Endothelial cell of umbilical vein (primary cell): ENCODE results near the gene GNAS.

Source experiments
- CTCF ChIP-seq, 2 donors: IDR thresholded peaks; 1 replicate in 1 of 2; 2 replicates in 1 of 2; pipeline ENCODE4 v1.5.1; 2011; ENCODE audit warnings: low read length in 2 of 2, mild to moderate bottlenecking in 2 of 2, moderate library complexity in 2 of 2, control low read depth in 1 of 2, inconsistent platforms in 1 of 2, low read depth in 1 of 2; ENCODE audit not compliant: insufficient read depth in 1 of 2; ENCODE audit errors: extremely low read depth in 1 of 2
- EZH2 ChIP-seq: IDR thresholded peaks from 2 replicates; pipeline ENCODE4 v1.6.1; 2012; ENCODE audit warnings: borderline replicate concordance, low read depth, mild to moderate bottlenecking, moderate library complexity, low read length, inconsistent platforms; ENCODE audit not compliant: severe bottlenecking
- JUN ChIP-seq: IDR thresholded peaks from 2 replicates; pipeline ENCODE4 v1.6.1; 2011; ENCODE audit warnings: borderline replicate concordance, low read depth; ENCODE audit not compliant: insufficient read length, insufficient read depth
- MYC ChIP-seq: IDR thresholded peaks from one replicate; pipeline ENCODE4 v1.6.1; 2011; ENCODE audit warnings: mild to moderate bottlenecking, low read depth, low read length
- POLR2A ChIP-seq: IDR thresholded peaks from 2 replicates; pipeline ENCODE4 v1.6.1; 2012; ENCODE audit warnings: low read depth, mild to moderate bottlenecking, control low read depth, low read length
- POLR2AphosphoS5 ChIP-seq: IDR thresholded peaks from 2 replicates; pipeline ENCODE4 v1.6.1; 2012; ENCODE audit warnings: low read depth, mild to moderate bottlenecking, control low read depth, low read length, moderate library complexity; ENCODE audit not compliant: insufficient read depth

- TF ChIP-seq CTCF (IDR thresholded peaks at IDR 0.05; ENCODE audit: extremely low read depth in 1 of 2, insufficient read depth in 1 of 2, low read depth in 1 of 2, low read length in 2 of 2) = no peak
- TF ChIP-seq POLR2A = no peak
- TF ChIP-seq JUN = no peak
- TF ChIP-seq MYC = no peak
- no peak for TF ChIP-seq EZH2
- no peak for TF ChIP-seq POLR2AphosphoS5
Measured at GRCh38 chr20:58816957-58817651, 35.4 kb upstream of the GNAS start.
